NB4 (cell line): ENCODE data around the gene ADAM12.

Source experiments
- CTCF ChIP-seq: IDR thresholded peaks from one replicate; pipeline ENCODE4 v1.5.1; 2012; ENCODE audit warnings: low read depth, low read length
- POLR2A ChIP-seq: IDR thresholded peaks from 2 replicates; pipeline ENCODE4 v1.6.1; 2011; ENCODE audit warnings: mild to moderate bottlenecking; ENCODE audit not compliant: insufficient read length; ENCODE audit errors: extremely low read depth

GRCh38 chr10:126133082-126133620 is 255.1 kb downstream of the ADAM12 start:
- TF ChIP-seq CTCF (no peak), POLR2A (no peak)
